OCI-LY3 (cell line): ENCODE measurements around the gene LAMTOR1.

Source experiments
- CTCF ChIP-seq: fragments of 200-600, 300-600 bp; sonication (generic); IDR thresholded peaks from 2 replicates; pipeline ENCODE4 v1.5.1; 2014; ENCODE audit warnings: antibody characterized with exemption, low read length, low read depth
- EZH2phosphoT487 ChIP-seq: fragments of 200-600 bp; shearing (Covaris generic); IDR thresholded peaks from 2 replicates; pipeline ENCODE4 v1.6.1; 2018; ENCODE audit warnings: antibody characterized with exemption, mixed run types, low read depth

GRCh38 chr11:72091292-72091691 is 11.8 kb downstream of the LAMTOR1 start:
- TF ChIP-seq CTCF = peak; percentile 96
- TF ChIP-seq EZH2phosphoT487 = no peak
